Erythroblast (primary cell): Measurements from ENCODE around the gene STK4.

Experiments used
- GATA1 ChIP-seq: IDR thresholded peaks from 2 replicates; pipeline ENCODE4 v1.6.1; 2011; ENCODE audit warnings: low read depth, mild to moderate bottlenecking, control low read depth, low read length, moderate library complexity
- POLR2A ChIP-seq: IDR thresholded peaks from 2 replicates; pipeline ENCODE4 v1.6.1; 2011; ENCODE audit warnings: mild to moderate bottlenecking, low read length

DNA sequence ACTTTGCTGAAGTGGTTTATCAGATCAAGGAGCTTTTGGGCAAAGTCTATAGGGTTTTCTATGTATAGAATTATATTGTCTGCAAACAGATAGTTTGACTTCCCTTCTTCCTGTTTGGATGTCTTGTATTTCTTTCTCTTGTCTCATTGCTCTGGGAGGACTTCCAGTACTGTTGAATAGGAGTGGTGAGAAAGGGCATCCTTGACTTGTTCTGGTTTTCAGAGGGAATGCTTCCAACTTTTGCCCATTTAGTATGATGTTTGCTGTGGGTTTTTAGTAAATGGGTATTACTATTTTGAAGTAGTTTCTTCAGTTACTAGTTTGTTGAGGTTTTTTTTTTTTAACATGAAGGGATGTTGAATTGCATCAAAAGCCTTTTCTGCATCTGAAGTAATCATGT lies 98.5 kb downstream of the STK4 start:
- TF ChIP-seq POLR2A (no peak), GATA1 (no peak)
